GM19455 (cell line): ENCODE results near the gene EEPD1.
"Not testable (repeated sequence)": the region's sequence is repeated elsewhere in the genome, so short reads cannot be mapped to it uniquely, and the experiment has no call there.

Source experiments
- ATAC-seq: cut with Tn5 transposase; IDR thresholded peaks from one replicate; pipeline ENCODE4 v1.9.1; 2021; ENCODE audit not compliant: unreplicated experiment

Gene EEPD1

DNA sequence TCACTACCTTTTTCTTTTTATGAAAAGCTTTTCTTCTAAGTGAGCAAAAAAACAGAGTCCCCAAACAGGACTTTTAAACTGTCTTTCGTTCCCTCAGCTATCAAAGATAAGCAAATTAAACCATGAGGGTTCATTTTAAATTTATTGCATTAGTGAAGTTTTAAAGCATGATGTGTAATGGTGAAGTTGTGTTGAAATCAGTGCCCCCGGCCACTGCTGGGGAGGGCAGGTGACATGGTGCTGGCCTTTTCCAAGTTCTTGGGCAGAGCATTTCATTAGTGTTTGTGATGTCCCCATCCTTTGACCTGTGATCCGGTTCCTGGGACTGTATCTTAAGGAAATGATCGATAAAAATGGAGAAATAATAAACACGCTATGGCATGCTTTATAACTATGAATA is 96.0 kb downstream of the EEPD1 start:
- ATAC-seq: no peak

DNA sequence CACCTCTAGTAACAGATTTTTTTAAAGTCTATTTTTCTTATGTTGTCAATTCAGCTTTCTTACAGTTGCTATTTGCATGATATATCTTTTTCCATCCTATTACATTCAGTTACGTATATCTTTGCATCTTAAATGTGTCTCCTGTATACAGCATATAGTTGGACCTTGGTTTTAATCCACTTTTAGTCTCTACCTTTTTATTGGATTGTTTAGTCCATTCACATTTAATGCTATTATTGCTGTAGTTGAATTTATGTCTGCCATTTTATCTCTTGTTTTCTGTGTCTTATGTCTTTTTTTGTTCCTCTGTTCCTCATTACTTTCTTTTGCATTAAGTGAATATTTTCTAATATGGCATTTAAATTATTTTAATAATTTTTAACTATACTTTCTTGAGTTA is 100.6 kb downstream of the EEPD1 start:
- ATAC-seq: no peak

DNA sequence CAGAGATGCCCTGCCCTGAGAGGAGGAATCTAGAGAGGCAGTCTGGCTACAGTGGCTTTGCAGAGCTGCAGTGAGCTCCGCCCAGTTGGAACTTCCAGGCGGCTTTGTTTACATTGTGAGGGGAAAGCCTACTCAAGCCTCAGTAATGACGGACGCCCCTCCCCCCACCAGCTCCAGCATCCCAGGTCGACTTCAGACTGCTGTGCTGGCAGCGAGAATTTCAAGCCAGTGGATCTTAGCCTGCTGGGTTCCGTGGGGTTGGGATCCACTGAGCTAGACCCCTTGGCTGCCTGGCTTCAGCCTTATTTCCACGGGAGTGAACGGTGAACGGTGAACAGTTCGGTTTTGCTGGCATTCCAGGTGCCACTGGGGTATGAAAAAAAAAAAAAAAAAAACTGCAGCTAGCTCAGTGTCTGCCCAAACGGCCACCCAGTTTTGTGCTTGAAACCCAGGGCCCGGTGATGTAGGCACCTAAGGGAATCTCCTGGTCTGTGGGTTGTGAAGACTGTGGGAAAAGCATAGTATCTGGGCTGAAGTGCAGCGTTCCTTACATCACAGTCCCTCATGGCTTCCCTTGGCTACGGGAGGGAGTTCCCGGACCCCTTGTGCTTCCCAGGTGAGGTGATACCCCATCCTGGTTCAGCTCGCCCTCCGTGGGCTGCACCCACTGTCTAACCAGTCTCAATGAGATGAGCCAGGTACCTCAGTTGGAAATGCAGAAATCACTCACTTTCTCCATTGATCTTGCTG is 105.6 kb downstream of the EEPD1 start:
- not testable (repeated sequence) for ATAC-seq

DNA sequence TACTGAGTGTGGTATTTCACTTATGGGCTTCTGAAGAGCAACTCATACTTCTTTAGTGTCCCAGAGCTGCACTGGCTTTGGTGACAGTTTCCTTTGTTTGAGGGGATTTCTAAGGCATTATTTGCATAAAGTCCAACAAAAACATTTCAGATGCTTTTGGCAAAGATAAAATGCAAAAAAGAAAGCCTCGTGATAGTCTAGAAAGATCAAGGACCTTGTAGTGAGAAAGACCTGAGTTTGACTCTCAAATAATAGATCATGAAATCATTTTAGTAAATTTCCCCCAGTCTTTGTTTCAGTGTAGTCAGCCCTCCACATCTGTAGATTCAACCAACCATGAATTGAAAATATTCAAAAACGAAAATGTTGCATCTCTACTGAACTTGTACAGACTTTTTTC is 107.4 kb downstream of the EEPD1 start:
- no peak for ATAC-seq

DNA sequence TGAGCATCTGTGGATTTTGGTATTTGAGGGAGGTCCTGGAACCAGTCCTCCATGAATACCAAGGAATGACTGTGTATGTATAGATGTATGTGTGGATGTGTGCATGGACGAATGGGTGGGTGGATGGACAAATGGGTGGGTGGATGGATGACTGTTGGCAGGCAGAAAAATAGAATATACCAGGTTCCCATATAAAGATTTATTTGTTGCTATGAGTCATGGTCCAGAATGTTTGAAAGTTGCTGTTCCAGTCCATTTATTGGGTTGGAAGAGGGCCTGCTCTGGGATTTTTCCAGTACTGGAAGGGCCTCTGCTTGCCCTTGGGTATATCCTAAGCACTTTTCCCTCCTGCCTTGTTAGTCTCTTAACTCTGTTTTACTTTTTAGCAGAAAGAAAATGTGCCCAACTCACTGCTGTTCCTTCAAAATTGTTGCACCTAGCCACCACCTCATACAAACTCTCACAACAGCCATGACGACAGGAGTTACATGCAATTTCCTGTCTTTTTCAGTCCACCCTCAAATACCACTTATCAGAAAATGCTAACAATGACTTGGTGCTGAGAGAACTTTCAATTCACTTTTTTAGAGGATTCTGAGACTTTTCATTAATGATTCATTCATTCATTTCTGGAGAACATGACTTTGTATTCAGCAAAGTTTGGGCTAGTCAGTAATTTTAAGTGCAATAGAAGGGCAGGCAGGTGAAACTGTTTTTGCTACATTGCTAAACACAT is 108.1 kb downstream of the EEPD1 start:
- ATAC-seq: no peak

DNA sequence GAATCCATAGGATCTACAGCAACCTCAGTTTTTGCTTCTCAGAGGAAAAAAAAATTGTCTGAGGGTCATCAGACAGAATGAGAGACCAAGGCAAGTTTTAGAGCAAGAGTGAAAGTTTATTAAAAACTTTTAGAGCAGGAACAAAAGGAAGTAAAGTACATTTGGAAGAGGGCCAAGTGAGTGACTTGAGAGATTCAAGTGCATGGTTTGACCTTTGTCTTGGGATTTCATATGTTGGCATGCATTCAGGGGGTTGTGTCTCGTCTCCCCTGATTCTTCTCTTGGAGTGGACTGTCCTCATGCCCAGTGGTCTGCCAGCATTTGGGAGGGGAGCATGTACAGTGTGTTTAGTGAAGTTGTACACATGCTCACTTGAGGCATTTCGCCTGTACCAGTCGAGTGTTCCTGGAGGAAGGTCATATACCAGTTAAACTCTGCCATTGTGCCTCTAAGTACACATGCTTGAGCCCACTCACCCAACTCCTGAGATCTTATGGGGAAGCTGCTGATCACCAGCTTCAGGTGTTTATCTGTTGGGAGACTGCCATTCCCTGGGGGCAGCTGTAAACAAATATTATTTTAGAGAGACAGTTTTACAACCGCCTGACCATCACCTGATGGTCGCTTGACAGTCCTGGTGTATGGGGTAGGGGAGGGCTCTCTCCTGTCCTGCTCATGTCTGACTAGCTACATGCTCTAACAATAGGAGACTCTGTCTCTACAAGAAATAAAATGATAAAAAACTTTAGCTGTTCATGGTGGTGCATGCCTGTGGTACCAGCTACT is 109.4 kb downstream of the EEPD1 start:
- ATAC-seq: no peak

DNA sequence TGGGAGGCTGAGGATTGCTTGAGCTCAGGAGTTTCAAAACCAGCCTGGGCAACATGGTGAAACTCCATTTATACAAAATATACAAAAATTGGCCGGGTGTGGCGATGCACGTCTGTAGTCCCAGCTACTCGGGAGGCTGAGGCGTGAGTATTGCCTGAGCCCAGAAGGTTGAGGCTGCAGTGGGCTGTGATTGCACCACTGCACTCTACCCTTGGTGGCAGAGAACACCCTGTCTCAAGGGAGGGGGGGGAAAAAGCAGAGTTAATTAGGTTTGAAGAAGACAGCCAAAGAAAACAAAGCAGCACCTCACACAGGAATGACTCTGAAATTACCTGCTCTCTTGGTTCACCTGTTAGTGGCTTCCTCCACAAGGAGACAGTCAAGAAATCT is 110.0 kb downstream of the EEPD1 start:
- ATAC-seq: no peak

DNA sequence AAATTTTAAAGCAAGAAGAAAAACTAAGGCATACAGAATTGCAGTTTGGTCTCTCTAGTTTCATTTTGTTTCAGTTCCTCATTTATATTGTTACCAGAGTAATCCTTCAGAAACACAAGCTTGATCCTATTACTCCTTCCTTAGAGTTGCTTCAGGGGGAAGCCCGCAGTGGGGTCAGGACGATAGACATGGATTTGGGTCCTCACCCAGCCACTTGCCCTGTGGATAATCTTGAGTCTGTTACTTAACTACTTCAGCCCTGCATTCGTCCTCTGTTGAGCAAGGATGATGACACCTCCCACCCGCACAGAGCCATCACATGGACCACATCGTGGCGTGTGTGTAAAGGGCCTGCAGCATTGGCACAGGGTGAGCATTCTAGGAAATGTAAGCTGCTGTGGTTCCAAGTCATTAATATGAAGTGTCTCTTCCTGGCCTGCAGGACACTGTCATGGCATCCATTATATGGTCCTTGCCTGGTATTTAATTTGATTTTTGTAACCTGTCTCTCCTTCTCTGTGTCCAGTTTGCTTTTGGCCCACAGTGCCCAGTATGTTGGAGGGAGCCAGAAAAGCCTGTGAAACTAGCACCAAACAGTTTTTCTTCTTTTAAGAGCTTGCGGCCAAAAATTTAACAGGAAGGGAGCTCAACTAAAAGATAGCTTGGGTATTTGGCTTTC is 111.2 kb downstream of the EEPD1 start:
- ATAC-seq: peak; percentile 50

DNA sequence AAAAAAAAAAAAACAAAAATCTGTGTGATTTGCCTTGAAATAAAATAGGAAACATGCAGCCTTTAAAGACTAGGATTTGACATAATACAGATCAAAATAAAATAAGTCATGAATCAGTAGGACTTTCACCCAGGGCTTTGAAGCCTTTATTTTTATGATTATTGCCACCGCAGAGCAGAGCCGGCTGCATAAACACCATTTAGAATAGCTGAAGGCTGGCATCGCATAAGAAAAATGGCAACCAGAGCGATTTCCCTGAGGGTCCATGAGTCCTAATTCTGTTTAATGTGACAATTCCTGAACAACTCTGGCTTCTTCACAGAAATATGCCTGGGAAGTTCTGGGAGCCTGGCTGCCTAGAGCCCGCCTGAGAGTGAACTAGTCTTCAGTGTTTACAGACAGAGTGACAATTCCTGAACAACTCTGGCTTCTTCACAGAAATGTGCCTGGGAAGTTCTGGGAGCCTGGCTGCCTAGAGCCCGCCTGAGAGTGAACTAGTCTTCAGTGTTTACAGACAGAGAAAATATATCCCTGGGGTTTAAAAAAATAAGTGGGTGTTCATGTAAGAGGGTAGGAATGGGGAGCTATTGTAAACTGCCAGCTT is 112.0 kb downstream of the EEPD1 start:
- no peak for ATAC-seq

DNA sequence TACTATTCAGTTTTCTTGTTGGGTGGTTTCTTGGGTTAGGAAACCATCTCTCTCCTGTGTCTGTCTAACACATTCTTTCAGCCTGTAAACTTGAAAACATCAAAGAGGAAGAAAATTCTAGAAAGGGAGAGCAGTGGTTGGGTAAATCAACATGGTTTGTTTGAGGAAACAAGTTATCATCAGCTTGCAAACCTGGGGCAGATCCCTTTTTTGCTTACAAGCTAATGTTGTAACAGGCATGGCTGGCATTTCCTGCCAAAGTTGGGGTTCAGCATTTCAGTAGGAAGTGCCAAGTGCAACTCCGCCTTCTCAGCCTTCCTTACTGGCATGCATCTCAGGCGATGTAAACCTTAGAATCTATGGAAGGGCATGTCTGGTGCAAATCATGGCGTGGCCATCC is 112.6 kb downstream of the EEPD1 start:
- no peak for ATAC-seq

DNA sequence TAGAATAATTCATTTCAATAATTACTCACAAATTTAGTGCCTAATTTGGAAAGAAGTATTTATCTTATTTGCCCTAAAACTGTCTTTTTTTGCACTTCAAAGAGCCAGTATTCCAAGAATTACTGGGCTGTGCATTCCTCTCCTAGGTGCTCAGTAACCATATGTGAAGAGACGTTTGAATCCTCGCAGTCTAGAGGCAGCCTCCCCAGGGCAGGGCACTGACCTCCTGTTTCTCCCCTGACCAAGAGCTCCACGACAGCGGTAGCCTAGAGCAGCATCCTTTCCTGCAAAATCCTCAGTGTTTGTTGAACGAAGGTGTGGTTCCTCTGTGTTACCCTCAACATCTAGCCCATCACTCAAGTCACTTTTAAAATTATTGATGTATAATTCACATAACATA is 113.1 kb downstream of the EEPD1 start:
- no peak for ATAC-seq

DNA sequence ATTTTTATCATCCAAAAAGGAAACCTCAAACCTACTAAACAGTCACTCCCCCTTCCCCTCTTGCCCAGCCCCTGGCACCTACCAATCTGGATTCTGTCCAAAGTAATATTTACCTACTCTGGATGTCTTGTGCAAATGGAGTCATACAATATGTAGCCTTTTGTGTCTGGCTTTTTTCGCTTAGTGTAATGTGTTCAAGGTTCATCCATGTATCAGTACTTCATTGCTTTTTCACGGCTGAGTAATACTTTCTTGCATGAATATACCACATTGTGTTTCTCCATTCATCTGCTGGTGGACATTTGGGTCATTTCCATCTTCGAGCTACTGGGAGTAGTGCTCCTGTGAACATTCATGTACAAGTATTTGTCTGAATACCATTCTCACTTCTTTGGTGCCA is 113.6 kb downstream of the EEPD1 start:
- ATAC-seq: no peak

DNA sequence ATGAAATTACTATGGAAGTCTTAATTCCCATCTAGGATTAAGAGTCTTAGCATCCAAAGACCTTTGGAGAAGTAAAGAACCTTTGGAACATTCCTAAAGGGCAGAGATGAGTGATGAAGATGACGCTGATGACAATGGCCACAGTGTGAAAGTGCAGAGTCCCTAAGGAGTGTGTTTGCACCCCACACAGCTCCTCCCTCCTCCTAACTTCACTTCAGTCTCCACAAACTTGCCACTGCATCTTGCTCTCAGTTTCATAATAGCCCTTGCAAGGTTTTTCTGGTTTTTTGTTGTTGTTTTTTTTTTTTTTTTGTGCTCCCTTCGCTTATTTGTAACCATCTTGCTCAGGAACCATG is 119.1 kb downstream of the EEPD1 start:
- no peak for ATAC-seq

DNA sequence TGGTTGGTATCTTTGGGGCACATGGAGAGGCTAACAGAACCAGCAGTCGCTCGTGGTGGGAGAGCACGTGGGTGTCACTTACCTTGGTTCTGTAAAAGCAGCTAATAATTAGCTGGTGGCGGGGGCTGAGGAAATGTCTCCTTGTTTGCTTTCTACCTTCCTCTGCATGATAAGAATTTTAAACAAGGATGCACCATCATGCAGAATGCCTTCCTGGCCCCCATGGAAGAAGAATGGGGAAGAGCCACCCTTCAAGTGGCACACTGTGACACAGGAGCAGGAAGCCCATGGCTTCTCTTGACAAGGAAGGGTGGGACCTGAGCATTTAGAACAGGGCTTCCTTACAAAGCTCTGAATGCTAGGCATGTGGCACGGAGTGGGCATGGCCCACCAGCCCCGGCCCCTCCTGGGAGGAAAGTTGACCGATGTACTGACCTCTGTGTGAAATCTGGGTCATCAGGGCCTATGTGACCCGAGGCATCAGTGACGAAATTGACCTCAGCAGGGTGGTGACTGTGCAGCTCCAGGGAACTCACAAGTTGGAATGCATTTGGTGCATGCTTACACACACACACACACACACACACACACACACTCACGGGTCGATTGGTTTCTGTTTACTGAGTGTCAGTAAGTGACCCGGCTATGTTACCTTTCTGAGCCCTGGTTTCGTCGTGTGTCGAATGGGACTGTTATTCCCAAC is 119.7 kb downstream of the EEPD1 start:
- no peak for ATAC-seq

DNA sequence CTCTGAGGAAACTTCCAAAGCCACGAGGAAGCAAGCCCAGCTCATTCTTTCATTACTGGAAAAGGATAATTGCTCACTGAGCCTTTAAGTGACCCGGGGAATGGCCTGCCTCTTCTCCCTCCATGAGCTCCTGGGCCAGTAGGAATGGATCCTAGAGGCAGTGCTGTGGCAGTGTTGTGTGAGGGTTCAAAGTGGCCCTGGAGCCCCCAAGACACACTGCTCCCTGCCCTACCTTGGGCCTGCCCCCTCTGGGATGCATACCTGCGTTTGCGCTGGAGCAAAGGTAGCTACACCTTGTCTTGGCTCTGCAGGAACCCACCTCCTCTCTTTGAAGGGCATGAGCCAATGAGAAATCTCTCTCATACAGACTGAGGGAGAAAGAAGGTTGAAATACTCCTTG is 120.8 kb downstream of the EEPD1 start:
- no peak for ATAC-seq

DNA sequence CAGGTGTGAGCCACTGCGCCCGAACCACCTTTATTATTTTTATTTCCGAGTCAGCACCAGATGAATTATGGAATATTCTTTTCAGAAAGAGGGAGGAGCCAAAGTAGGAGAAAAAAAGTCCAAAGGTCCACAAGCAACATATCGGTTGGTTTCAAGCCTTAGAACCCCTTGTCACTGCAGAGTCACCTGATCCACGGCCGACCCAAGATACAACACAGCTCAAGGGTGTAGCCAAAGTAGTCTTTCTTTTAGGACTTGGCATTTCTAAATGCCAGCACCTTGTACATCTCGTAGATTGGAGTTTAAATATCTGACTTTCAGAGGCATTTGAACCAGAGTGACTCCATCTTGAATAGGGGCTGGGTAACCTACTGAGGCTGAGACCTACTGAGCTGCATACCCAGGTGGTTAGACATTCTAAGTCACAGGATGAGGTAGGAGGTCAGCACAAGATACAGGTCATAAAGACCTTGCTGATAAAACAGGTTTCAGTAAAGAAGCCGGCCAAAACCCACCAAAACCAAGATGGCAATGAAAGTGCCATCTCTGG is 122.8 kb downstream of the EEPD1 start:
- ATAC-seq: no peak

DNA sequence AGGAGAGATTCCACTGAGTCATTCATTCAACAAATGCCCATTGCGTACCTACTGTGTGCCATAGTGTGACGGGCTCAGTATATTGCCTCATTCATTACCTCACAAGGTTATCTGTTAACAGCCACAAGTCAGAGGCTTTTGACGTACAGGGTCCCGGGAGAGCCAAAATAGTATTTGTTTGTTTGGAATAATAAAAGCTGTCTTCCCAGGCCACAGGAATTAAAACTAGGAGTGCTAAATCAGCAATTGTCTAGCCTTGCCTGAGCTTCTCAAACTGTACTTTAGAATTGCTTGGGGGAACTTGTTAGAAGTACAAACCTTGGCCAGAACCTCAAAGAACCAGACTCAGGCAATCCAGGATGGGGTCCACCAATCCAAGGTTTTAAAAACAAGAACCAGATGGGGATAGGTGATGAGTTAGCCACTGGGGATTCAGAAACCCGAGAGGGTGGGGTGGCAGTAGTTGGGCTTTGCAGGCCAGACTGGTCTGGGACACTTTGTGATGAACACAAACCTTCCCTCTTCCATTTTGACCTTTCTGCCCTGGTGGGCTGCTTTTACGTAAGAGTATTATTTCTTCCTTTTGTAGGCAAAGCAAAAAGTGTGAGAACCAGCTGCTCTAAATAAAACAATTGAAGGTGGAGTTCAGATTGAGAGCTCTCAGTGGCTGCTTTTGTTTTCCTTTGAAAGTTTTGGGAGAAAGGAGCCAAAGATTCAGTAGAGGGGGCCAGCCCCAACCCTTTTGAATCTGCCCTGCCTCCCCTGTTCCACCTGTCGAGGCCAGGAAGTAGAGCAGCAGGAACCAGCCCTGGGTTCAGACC is 123.6 kb downstream of the EEPD1 start:
- ATAC-seq: no peak

DNA sequence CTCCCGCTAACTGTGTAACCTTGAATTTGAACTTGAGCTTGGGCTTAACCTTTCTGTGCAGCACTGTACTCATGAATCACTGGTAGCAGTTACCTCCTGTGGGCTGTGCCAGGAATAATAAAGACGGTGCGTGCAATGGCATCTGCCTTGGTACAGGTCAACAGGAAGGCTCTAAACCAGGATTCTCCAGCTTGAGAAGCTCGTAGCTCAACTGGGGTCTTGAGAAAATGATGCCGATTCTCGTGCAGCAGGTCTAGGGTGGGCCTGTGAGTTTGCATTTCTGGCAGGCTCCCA is 124.1 kb downstream of the EEPD1 start:
- ATAC-seq: no peak

DNA sequence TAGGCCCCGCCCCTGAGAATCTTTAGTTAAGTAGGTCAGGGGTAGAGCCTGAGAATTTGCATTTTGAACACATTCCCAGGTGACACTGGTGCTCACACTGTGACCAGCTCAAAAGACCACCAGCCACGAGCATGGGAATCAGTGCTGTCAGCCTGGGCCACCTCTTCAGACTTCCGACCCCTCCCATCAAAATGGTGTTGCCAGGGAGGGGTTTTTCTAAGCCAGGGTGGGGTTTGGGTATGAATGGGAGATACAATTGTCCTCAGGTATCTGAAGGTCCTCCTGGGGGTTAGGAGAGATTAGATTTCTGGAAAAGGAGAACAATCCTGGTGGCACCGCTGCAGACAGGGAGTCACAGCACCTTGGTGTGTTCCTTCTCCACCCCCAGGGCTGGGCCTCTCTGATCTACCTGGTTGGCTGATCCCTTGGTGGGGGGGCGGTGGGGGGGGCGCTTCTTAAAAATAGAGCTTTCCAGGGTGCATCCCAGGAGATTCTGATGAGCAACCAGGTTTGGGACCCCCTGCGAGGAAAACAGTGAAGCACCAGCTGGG is 125.1 kb downstream of the EEPD1 start:
- ATAC-seq: no peak
